Endodermal cell (in vitro differentiated cells): ENCODE data around the gene SEPTIN2. TPM values are rescaled to one million over a fixed set of nuclear protein-coding genes. Genes with fewer than 3 reads are reported as not detected.
A peak's percentile ranks its signal among the peaks of the same experiment; 100 is the strongest.

Experiments used
- DNase-seq: peaks from one replicate; pipeline ENCODE4 v3.0.0-alpha.2; 2017
- H3K27ac ChIP-seq: 2 replicates; pipeline ENCODE4 v1.5.1; 2013; ENCODE audit warnings: mild to moderate bottlenecking, low read depth, low read length, moderate library complexity
- H3K27me3 ChIP-seq: 2 replicates; pipeline ENCODE4 v1.6.1; 2013; ENCODE audit warnings: mild to moderate bottlenecking, low read length, moderate library complexity; ENCODE audit not compliant: insufficient read depth, control insufficient read depth, poor library complexity, severe bottlenecking
- H3K36me3 ChIP-seq: 2 replicates; pipeline ENCODE4 v1.7.0; 2013; ENCODE audit warnings: mild to moderate bottlenecking, low read length, moderate library complexity; ENCODE audit not compliant: control insufficient read depth, insufficient read depth
- H3K4me1 ChIP-seq: one replicate; pipeline ENCODE4 v1.7.0; 2013; ENCODE audit warnings: low read length; ENCODE audit not compliant: control insufficient read depth, insufficient read depth
- H3K4me3 ChIP-seq: 2 replicates; pipeline ENCODE4 v1.5.1; 2013; ENCODE audit warnings: mild to moderate bottlenecking, low read length, moderate library complexity
- H3K9ac ChIP-seq: 2 replicates; pipeline ENCODE4 v1.6.1; 2013; ENCODE audit warnings: mild to moderate bottlenecking, low read length, moderate library complexity; ENCODE audit not compliant: poor library complexity, severe bottlenecking; ENCODE audit errors: extremely low read depth
- H3K9me3 ChIP-seq: 2 replicates; pipeline ENCODE4 v1.6.1; 2013; ENCODE audit warnings: mild to moderate bottlenecking, low read length, moderate library complexity; ENCODE audit not compliant: control insufficient read depth
- H3K27ac Mint-ChIP-seq: 2 replicates; pipeline ENCODE4 v1.8.0; 2020; ENCODE audit warnings: mixed read lengths
- H3K27me3 Mint-ChIP-seq: 2 replicates; pipeline ENCODE4 v1.8.0; 2021; ENCODE audit warnings: mild to moderate bottlenecking, mixed read lengths; ENCODE audit not compliant: insufficient read depth
- H3K36me3 Mint-ChIP-seq: 2 replicates; pipeline ENCODE4 v1.8.0; 2020; ENCODE audit warnings: low read depth, mixed read lengths
- H3K4me1 Mint-ChIP-seq: 2 replicates; pipeline ENCODE4 v1.8.0; 2020; ENCODE audit warnings: mixed read lengths
- H3K4me3 Mint-ChIP-seq: 2 replicates; pipeline ENCODE4 v1.8.0; 2020; ENCODE audit warnings: mild to moderate bottlenecking, moderate library complexity, mixed read lengths
- H3K9me3 Mint-ChIP-seq: 2 replicates; pipeline ENCODE4 v1.8.0; 2020; ENCODE audit warnings: mild to moderate bottlenecking, mixed read lengths
- CTCF ChIP-seq: fragments of 200-600 bp; sonication (generic); conservative IDR thresholded peaks from 2 replicates; pipeline ENCODE4 v1.5.0; 2021; ENCODE audit warnings: antibody characterized with exemption, mild to moderate bottlenecking
- WGBS, 2 experiments: methylation state at CpG; one replicate each; pipeline versions ENCODE4 v1.1.5 to v1.1.7; 2013; ENCODE audit warnings: missing lambda C conversion rate in 2 of 2, mixed read lengths in 1 of 2; ENCODE audit not compliant: insufficient coverage in 1 of 2, insufficient read length in 1 of 2; 5-methylcytosine and 5-hydroxymethylcytosine counted together
- total RNA-seq, 2 donors: library from RNA; stranded (reverse); fragmentation: NEBNext Ultra II Directional in 1 of 2; extraction: Animal tissue kit (Norgen Biotek cat#: 25700) in 1 of 2; gene quantifications; 2 replicates in 1 of 2; 3 replicates in 1 of 2; pipeline ENCODE4 v1.2.1, GENCODE V29; 2021

SEPTIN2 gene
- total RNA-seq, 2 donors from 2014 or later: 365 to 380 TPM

GRCh38 chr2:241339839-241340630, 24.3 kb downstream of the SEPTIN2 start:
- Mint-ChIP-seq H3K27me3 (no peaks in the 10 kb centered on the region), H3K4me1 (no peaks in the 10 kb centered on the region), H3K27ac (peak overlapping the region; percentile 5), H3K36me3 (peaks cover 82% of the 10 kb centered on the region), H3K9me3 (no peaks in the 10 kb centered on the region), H3K4me3 (no peak overlapping the region)
- TF ChIP-seq CTCF: no peak
- peaks cover 93% of the 10 kb centered on the region for H3K36me3 ChIP-seq
- no peak overlapping the region for H3K9ac ChIP-seq
- H3K4me1 ChIP-seq: no peaks in the 10 kb centered on the region
- DNase-seq: peak; percentile 12
- H3K4me3 ChIP-seq: no peak overlapping the region
- H3K27me3 ChIP-seq: no peaks in the 10 kb centered on the region
- 94 to 98% methylated on average over 3 to 8 of the region's 8 CpGs for WGBS, 2 experiments
- no peak overlapping the region for H3K27ac ChIP-seq
- H3K9me3 ChIP-seq: no peaks in the 10 kb centered on the region

DNA sequence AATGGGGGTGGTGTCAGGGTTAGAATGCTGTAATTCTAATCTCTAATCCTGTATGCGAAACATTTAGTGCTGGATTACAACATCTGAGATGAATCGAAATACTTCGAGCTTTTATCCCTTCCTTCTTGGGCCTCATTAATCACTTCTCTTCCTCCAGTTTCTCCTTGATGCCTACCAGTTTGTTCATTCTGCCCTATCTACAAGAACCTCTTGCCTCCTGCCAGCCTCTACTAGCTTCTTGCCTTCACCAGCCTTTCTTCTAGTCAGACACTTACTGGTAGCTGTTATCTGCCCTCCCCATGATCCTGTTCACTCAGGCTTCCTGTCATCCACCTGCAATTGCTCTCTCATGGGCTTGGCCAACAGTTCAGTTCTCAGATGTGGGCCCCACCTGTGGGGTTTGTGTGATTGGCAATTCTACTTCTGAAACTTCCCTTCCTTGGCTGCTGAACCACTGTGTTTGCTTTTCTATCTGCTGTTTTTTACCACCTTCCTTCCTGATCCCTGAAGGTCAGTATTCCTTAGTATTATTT, 25.0 kb downstream of the SEPTIN2 start:
- H3K9ac ChIP-seq: no peak overlapping the region
- Mint-ChIP-seq H3K9me3 (no peaks in the 10 kb centered on the region), H3K27ac (peak overlapping the region; percentile 57), H3K36me3 (peaks cover 82% of the 10 kb centered on the region), H3K4me3 (no peak overlapping the region), H3K4me1 (no peaks in the 10 kb centered on the region), H3K27me3 (no peaks in the 10 kb centered on the region)
- no peaks in the 10 kb centered on the region for H3K27me3 ChIP-seq
- WGBS, 2 experiments: 98 to 100% methylated on average over 3 of the region's 3 CpGs
- H3K36me3 ChIP-seq: peaks cover 93% of the 10 kb centered on the region
- no peaks in the 10 kb centered on the region for H3K9me3 ChIP-seq
- H3K4me3 ChIP-seq: no peak overlapping the region
- no peak overlapping the region for H3K27ac ChIP-seq
- H3K4me1 ChIP-seq: no peaks in the 10 kb centered on the region
- no peak for TF ChIP-seq CTCF
- peak; percentile 17 for DNase-seq

- Mint-ChIP-seq H3K9me3 (no peaks in the 10 kb centered on the region), H3K27me3 (no peaks in the 10 kb centered on the region), H3K27ac (no peak overlapping the region), H3K36me3 (peaks cover 88% of the 10 kb centered on the region), H3K4me1 (no peaks in the 10 kb centered on the region), H3K4me3 (no peak overlapping the region)
- no peak overlapping the region for H3K9ac ChIP-seq
- H3K27ac ChIP-seq: no peak overlapping the region
- no peak overlapping the region for H3K4me3 ChIP-seq
- H3K36me3 ChIP-seq: peaks cover 97% of the 10 kb centered on the region
- TF ChIP-seq CTCF: no peak
- 93 to 99% methylated on average over 8 to 9 of the region's 9 CpGs for WGBS, 2 experiments
- H3K4me1 ChIP-seq: no peaks in the 10 kb centered on the region
- H3K27me3 ChIP-seq: no peaks in the 10 kb centered on the region
- DNase-seq: no peak
- no peaks in the 10 kb centered on the region for H3K9me3 ChIP-seq
These were observed 29.4 kb downstream of the SEPTIN2 start for GRCh38 chr2:241344925-241345651.
